Right atrium auricular region (tissue), 2 donors: Measurements from ENCODE around the gene CFAP69. TPM values are rescaled to one million over a fixed set of nuclear protein-coding genes. Genes with fewer than 3 reads are reported as not detected.

ENCODE experiments used
- DNase-seq: peaks from one replicate; pipeline ENCODE4 v3.0.0-alpha.2; 2019; ENCODE audit warnings: low spot score
- H3K27ac ChIP-seq, 2 donors: fragments of 200-600 bp; sonication (generic); 1 replicate in 1 of 2; 2 replicates in 1 of 2; pipeline ENCODE4 v1.5.1; 2016 to 2019
- H3K27me3 ChIP-seq, 2 donors: fragments of 200-600 bp; sonication (generic); one replicate each; pipeline versions ENCODE4 v1.5.1 to v1.6.0; 2017 to 2019
- H3K36me3 ChIP-seq: fragments of 200-600 bp; sonication (generic); one replicate; pipeline ENCODE4 v1.5.1; 2016
- H3K4me1 ChIP-seq, 2 donors: fragments of 200-600 bp; sonication (generic); one replicate each; pipeline versions ENCODE4 v1.5.1 to v1.6.0; 2017 to 2019
- H3K4me3 ChIP-seq, 2 donors: fragments of 200-600 bp; sonication (generic); 1 replicate in 1 of 2; 2 replicates in 1 of 2; pipeline ENCODE4 v1.5.1; 2017 to 2019; ENCODE audit warnings: mild to moderate bottlenecking in 1 of 2, moderate library complexity in 1 of 2
- H3K9me3 ChIP-seq, 2 donors: fragments of 200-600 bp; sonication (generic); one replicate each; pipeline ENCODE4 v1.5.1; 2019
- CTCF ChIP-seq, 2 donors: fragments of 200-600 bp; sonication (generic); IDR thresholded peaks; one replicate each; pipeline ENCODE4 v1.5.1; 2019; ENCODE audit warnings: antibody characterized with exemption in 2 of 2
- total RNA-seq, 2 donors: library from RNA; depleted of rRNA; stranded (reverse); fragments of >200 nt; gene quantifications; one replicate each; pipeline ENCODE4 v1.1.0, GENCODE V29; 2016

CFAP69 gene
- total RNA-seq, 2 donors from 2014 or later = 1.2 to 3.7 TPM

- TF ChIP-seq CTCF (IDR thresholded peaks at IDR 0.05) = no peak
- peaks cover 0 to 8% of the 10 kb centered on the region in 2 donors for H3K4me1 ChIP-seq
- no peaks in the 10 kb centered on the region for H3K27me3 ChIP-seq
- no peaks in the 10 kb centered on the region for H3K36me3 ChIP-seq
- no peak for DNase-seq
- H3K9me3 ChIP-seq = no peaks in the 10 kb centered on the region
- H3K27ac ChIP-seq = no peak overlapping the region
- H3K4me3 ChIP-seq = no peak overlapping the region
These were observed 5.2 kb upstream of the CFAP69 start for GRCh38 chr7:90239625-90240228.

- no peaks in the 10 kb centered on the region for H3K36me3 ChIP-seq
- H3K27ac ChIP-seq = no peak overlapping the region
- DNase-seq = no peak
- H3K27me3 ChIP-seq = no peaks in the 10 kb centered on the region
- H3K4me3 ChIP-seq = no peak overlapping the region
- peaks cover 0 to 19% of the 10 kb centered on the region in 2 donors for H3K4me1 ChIP-seq
- no peak for TF ChIP-seq CTCF (IDR thresholded peaks at IDR 0.05)
- no peaks in the 10 kb centered on the region for H3K9me3 ChIP-seq
These were observed 2.4 kb upstream of the CFAP69 start for GRCh38 chr7:90242369-90243168.

GRCh38 chr7:90243556-90243955 is 1.4 kb upstream of the CFAP69 start:
- no peak for TF ChIP-seq CTCF (IDR thresholded peaks at IDR 0.05)
- Histone ChIP-seq H3K36me3 (no peaks in the 10 kb centered on the region), H3K9me3 (no peaks in the 10 kb centered on the region), H3K4me1 (peaks cover 0 to 19% of the 10 kb centered on the region in 2 donors), H3K27me3 (no peaks in the 10 kb centered on the region), H3K4me3 (no peak overlapping the region), H3K27ac (no peak overlapping the region)
- DNase-seq = no peak

- H3K4me1 ChIP-seq = peaks cover 0 to 19% of the 10 kb centered on the region in 2 donors
- H3K27me3 ChIP-seq = no peaks in the 10 kb centered on the region
- H3K9me3 ChIP-seq = no peaks in the 10 kb centered on the region
- TF ChIP-seq CTCF (IDR thresholded peaks at IDR 0.05) = no peak
- peak overlapping the region in 1 of 2 donors; percentile 61 for H3K27ac ChIP-seq
- no peak for DNase-seq
- no peaks in the 10 kb centered on the region for H3K36me3 ChIP-seq
- peak overlapping the region; percentile 68 to 85 for H3K4me3 ChIP-seq
These were observed 437 bp upstream of the CFAP69 start for GRCh38 chr7:90244565-90244908.

- DNase-seq = no peak
- Histone ChIP-seq H3K4me1 (peaks cover 0 to 25% of the 10 kb centered on the region in 2 donors), H3K27me3 (no peaks in the 10 kb centered on the region), H3K4me3 (peak overlapping the region; percentile 68 to 85), H3K27ac (no peak overlapping the region), H3K9me3 (no peaks in the 10 kb centered on the region), H3K36me3 (no peaks in the 10 kb centered on the region)
- TF ChIP-seq CTCF (IDR thresholded peaks at IDR 0.05) = no peak
These were observed 1.2 kb downstream of the CFAP69 start for GRCh38 chr7:90246171-90246570.
